Smooth muscle cell (in vitro differentiated cells): ENCODE data around the gene COPB2. TPM values are rescaled to one million over a fixed set of nuclear protein-coding genes. Genes with fewer than 3 reads are reported as not detected.
A peak's percentile ranks its signal among the peaks of the same experiment; 100 is the strongest.

Experiments used
- DNase-seq: peaks from one replicate; lab custom pipeline; 2025; ENCODE audit not compliant: unreplicated experiment; lab: John Stamatoyannopoulos, UW
- H2AFZ ChIP-seq: fragments of 200-600 bp; sonication (generic); 2 replicates; pipeline ENCODE4 v1.6.0; 2016; ENCODE audit warnings: antibody characterized with exemption, low read depth, mild to moderate bottlenecking
- H3F3A ChIP-seq: fragments of 200-600 bp; sonication (generic); 2 replicates; pipeline ENCODE4 v1.6.0; 2017; ENCODE audit warnings: antibody characterized with exemption, low read depth
- H3K27ac ChIP-seq: fragments of 200-600 bp; sonication (generic); 2 replicates; pipeline ENCODE4 v1.5.1; 2016; ENCODE audit warnings: low read depth, mild to moderate bottlenecking
- H3K27me3 ChIP-seq: fragments of 200-600 bp; sonication (generic); 2 replicates; pipeline ENCODE4 v1.6.1; 2016; ENCODE audit warnings: low read depth, mild to moderate bottlenecking
- H3K36me3 ChIP-seq: fragments of 200-600 bp; sonication (generic); 2 replicates; pipeline ENCODE4 v1.5.1; 2016; ENCODE audit warnings: low read depth
- H3K4me1 ChIP-seq: fragments of 200-600 bp; sonication (generic); 2 replicates; pipeline ENCODE4 v1.5.1; 2016; ENCODE audit warnings: low read depth
- H3K4me2 ChIP-seq: fragments of 200-600 bp; sonication (generic); 2 replicates; pipeline ENCODE4 v1.6.0; 2016; ENCODE audit warnings: mild to moderate bottlenecking
- H3K4me3 ChIP-seq: fragments of 200-600 bp; sonication (generic); 2 replicates; pipeline ENCODE4 v1.5.1; 2016; ENCODE audit warnings: mild to moderate bottlenecking
- H3K79me2 ChIP-seq: fragments of 200-600 bp; sonication (generic); 2 replicates; pipeline ENCODE4 v1.6.0; 2016; ENCODE audit warnings: low read depth, mild to moderate bottlenecking
- H3K9ac ChIP-seq: fragments of 200-600 bp; sonication (generic); 2 replicates; pipeline ENCODE4 v1.6.0; 2016; ENCODE audit warnings: low read depth
- H3K9me3 ChIP-seq: fragments of 200-600 bp; sonication (generic); replicated peaks from 2 replicates; pipeline ENCODE4 v1.5.1; 2016; ENCODE audit warnings: low read depth
- H4K20me1 ChIP-seq: fragments of 200-600 bp; sonication (generic); 2 replicates; pipeline ENCODE4 v1.6.0; 2016; ENCODE audit warnings: low read depth
- CTCF ChIP-seq: fragments of 200-600 bp; sonication (generic); IDR thresholded peaks from 2 replicates; pipeline ENCODE4 v1.5.1; 2017; ENCODE audit warnings: borderline replicate concordance, mild to moderate bottlenecking, antibody characterized with exemption; ENCODE audit not compliant: insufficient read depth, poor library complexity, severe bottlenecking
- WGBS: methylation state at CpG from one replicate; pipeline ENCODE4 v1.1.7; 2016; ENCODE audit warnings: low lambda C conversion rate; 5-methylcytosine and 5-hydroxymethylcytosine counted together
- polyA plus RNA-seq: library from polyadenylated mRNA; unstranded; fragments of >200 nt; fragmentation: Nextera tagmentation; extraction: Ambion mirVana; gene quantifications from 2 replicates; pipeline ENCODE4 v1.2.1, GENCODE V29; 2016
- total RNA-seq: library from RNA; depleted of rRNA; stranded (reverse); fragments of >200 nt; gene quantifications from 2 replicates; pipeline ENCODE4 v1.2.3, GENCODE V29; 2014

COPB2 gene
- total and polyA plus RNA-seq, 2 experiments from 2014 or later, result 157 to 194 TPM

- Histone ChIP-seq H3K4me2 (no peak overlapping the region), H3F3A (peaks cover 3% of the 10 kb centered on the region), H3K4me3 (no peak overlapping the region), H3K4me1 (peaks cover 3% of the 10 kb centered on the region), H3K79me2 (no peaks in the 10 kb centered on the region), H4K20me1 (no peaks in the 10 kb centered on the region), H3K9me3 (no peaks in the 10 kb centered on the region), H3K27me3 (no peaks in the 10 kb centered on the region), H3K27ac (no peak overlapping the region), H2AFZ (no peak overlapping the region), H3K36me3 (no peaks in the 10 kb centered on the region), H3K9ac (no peak overlapping the region)
- no peak for TF ChIP-seq CTCF
- 100% methylated on average over 1 of the region's 1 CpG for WGBS
- DNase-seq, result no peak
Measured at GRCh38 chr3:139312416-139312815, 77.0 kb downstream of the COPB2 start.

DNA sequence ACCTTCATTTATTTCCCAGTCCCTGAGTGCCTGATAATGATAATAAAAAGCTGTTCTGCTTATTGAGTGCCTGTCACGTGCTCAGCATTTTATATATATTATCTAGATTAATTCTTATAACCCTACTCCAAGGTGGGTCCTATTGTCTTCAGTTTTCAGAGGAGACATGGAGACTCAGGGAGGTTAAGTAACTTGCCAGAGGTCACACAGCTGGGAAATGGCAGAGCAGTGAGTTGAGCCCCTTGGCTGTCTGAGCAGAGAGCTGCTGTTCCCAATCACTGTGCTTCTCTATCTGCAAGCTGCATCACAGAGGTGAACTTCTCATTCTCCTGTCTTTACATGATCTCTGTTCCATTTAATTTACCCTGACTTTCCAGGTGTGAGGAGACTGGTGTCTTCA, 77.9 kb downstream of the COPB2 start:
- whole genome bisulfite sequencing, result 88% methylated on average over 1 of the region's 1 CpG
- peaks cover 3% of the 10 kb centered on the region for H3F3A ChIP-seq
- H3K27ac ChIP-seq, result no peak overlapping the region
- no peak overlapping the region for H3K9ac ChIP-seq
- no peak for TF ChIP-seq CTCF
- no peaks in the 10 kb centered on the region for H3K79me2 ChIP-seq
- no peaks in the 10 kb centered on the region for H3K27me3 ChIP-seq
- peaks cover 3% of the 10 kb centered on the region for H3K4me1 ChIP-seq
- H3K4me2 ChIP-seq, result no peak overlapping the region
- no peaks in the 10 kb centered on the region for H4K20me1 ChIP-seq
- no peaks in the 10 kb centered on the region for H3K36me3 ChIP-seq
- no peak for DNase-seq
- no peaks in the 10 kb centered on the region for H3K9me3 ChIP-seq
- no peak overlapping the region for H2AFZ ChIP-seq
- no peak overlapping the region for H3K4me3 ChIP-seq

DNA sequence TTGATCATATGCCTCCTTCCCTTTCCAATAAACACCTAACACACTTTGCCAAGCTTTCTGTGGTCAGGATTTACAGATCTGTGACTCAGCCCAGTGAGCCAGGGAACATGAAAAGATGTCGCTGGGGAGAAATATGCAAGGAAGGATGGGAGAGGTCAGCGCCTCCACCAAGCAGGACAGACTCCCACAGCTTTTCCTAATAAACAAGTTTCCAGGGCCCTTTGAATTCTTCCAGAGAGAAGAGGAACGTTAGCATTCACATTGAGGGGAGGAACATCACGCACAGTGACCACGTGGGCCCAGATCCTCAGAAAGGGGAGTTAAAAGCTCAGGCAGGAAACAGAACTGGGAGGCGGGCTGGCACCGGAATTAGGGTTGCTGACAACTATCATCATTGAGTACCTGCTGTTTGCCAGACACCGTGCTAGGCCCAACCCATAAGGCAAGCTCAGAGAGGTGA, 78.9 kb downstream of the COPB2 start:
- Histone ChIP-seq H3K9me3 (no peaks in the 10 kb centered on the region), H3K4me2 (peak overlapping the region; percentile 42), H3K27ac (peak overlapping the region; percentile 73), H3K79me2 (no peaks in the 10 kb centered on the region), H3K4me3 (no peak overlapping the region), H3K36me3 (no peaks in the 10 kb centered on the region), H4K20me1 (no peaks in the 10 kb centered on the region), H3K27me3 (no peaks in the 10 kb centered on the region), H3F3A (peaks cover 3% of the 10 kb centered on the region), H2AFZ (no peak overlapping the region), H3K9ac (no peak overlapping the region), H3K4me1 (peaks cover 3% of the 10 kb centered on the region)
- no peak for DNase-seq
- TF ChIP-seq CTCF, result no peak
- WGBS, result 42% methylated on average over 8 of the region's 8 CpGs

DNA sequence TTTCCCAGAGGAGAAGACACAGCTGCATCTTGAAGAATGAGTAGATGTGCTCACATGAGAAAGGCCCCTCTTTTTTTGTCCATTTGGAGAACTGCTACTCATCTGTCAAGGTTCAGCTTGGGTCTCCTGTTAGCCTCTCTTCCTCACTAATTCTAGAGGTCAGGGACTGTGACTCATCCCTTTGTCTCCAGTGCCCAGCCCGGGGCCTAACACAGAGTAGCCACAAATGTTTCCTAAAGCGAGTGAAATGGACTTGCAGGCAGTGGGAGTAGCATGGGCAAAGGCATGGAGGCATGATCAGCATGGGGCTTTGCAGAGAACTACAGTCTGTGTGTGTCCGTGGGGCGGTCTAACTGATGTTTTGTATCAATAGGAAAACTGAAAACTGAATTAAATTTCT, 79.6 kb downstream of the COPB2 start:
- H3K4me3 ChIP-seq, result no peak overlapping the region
- H2AFZ ChIP-seq, result no peak overlapping the region
- no peak for TF ChIP-seq CTCF
- peak overlapping the region; percentile 73 for H3K27ac ChIP-seq
- DNase-seq, result no peak
- no peaks in the 10 kb centered on the region for H3K36me3 ChIP-seq
- no peaks in the 10 kb centered on the region for H3K27me3 ChIP-seq
- no peaks in the 10 kb centered on the region for H4K20me1 ChIP-seq
- peak overlapping the region; percentile 42 for H3K4me2 ChIP-seq
- WGBS, result 55% methylated on average over 4 of the region's 4 CpGs
- H3K9ac ChIP-seq, result no peak overlapping the region
- H3F3A ChIP-seq, result peaks cover 3% of the 10 kb centered on the region
- H3K79me2 ChIP-seq, result no peaks in the 10 kb centered on the region
- H3K4me1 ChIP-seq, result peaks cover 3% of the 10 kb centered on the region
- H3K9me3 ChIP-seq, result no peaks in the 10 kb centered on the region
